ENCODE measurements around the gene PRKCA. TPM values are rescaled to one million over a fixed set of nuclear protein-coding genes. Genes with fewer than 3 reads are reported as not detected.

Gene PRKCA
- total RNA-seq, 1 donor from 2014 or later: 2.2 TPM

GRCh38 chr17:66415366-66416206 is 113.2 kb downstream of the PRKCA start:
- Mint-ChIP-seq H3K4me3 (no peak overlapping the region), H3K4me1 (no peaks in the 10 kb centered on the region), H3K9me3 (no peaks in the 10 kb centered on the region), H3K27ac (no peak overlapping the region), H3K27me3 (no peaks in the 10 kb centered on the region), H3K36me3 (ENCODE audit: low read depth) (no peaks in the 10 kb centered on the region)
- ChIA-PET POLR2A (no interaction called here), CTCF (no interaction called here)
- TF ChIP-seq CTCF (IDR thresholded peaks at IDR 0.05): no peak
- DNase-seq: no peak
- intact Hi-C loops (cut with micrococcal nuclease): no loop called here
- no peak for ATAC-seq (ENCODE audit: low read depth)

GRCh38 chr17:66416207-66416940 is 114.0 kb downstream of the PRKCA start:
- intact Hi-C loops (cut with micrococcal nuclease): no loop called here
- H3K36me3 Mint-ChIP-seq (ENCODE audit: low read depth): no peaks in the 10 kb centered on the region
- H3K27ac Mint-ChIP-seq: no peak overlapping the region
- H3K4me1 Mint-ChIP-seq: no peaks in the 10 kb centered on the region
- no peak for TF ChIP-seq CTCF (IDR thresholded peaks at IDR 0.05)
- ChIA-PET POLR2A (no interaction called here), CTCF (no interaction called here)
- ATAC-seq (ENCODE audit: low read depth) (no peak), DNase-seq (no peak)
- H3K4me3 Mint-ChIP-seq: no peak overlapping the region
- H3K27me3 Mint-ChIP-seq: no peaks in the 10 kb centered on the region
- no peaks in the 10 kb centered on the region for H3K9me3 Mint-ChIP-seq

- no peak for DNase-seq
- TF ChIP-seq CTCF (IDR thresholded peaks at IDR 0.05): no peak
- H3K9me3 Mint-ChIP-seq: no peaks in the 10 kb centered on the region
- H3K27me3 Mint-ChIP-seq: no peaks in the 10 kb centered on the region
- intact Hi-C loops (cut with micrococcal nuclease): no loop called here
- H3K4me3 Mint-ChIP-seq: no peak overlapping the region
- no peaks in the 10 kb centered on the region for H3K4me1 Mint-ChIP-seq
- no peak overlapping the region for H3K27ac Mint-ChIP-seq
- ATAC-seq (ENCODE audit: low read depth): no peak
- H3K36me3 Mint-ChIP-seq (ENCODE audit: low read depth): no peaks in the 10 kb centered on the region
- POLR2A ChIA-PET: no interaction called here
- CTCF ChIA-PET: no interaction called here
Measured at GRCh38 chr17:66417300-66417719, 114.9 kb downstream of the PRKCA start.

GRCh38 chr17:66420961-66421371 is 118.6 kb downstream of the PRKCA start:
- Mint-ChIP-seq H3K4me1 (no peaks in the 10 kb centered on the region), H3K4me3 (no peak overlapping the region), H3K36me3 (ENCODE audit: low read depth) (no peaks in the 10 kb centered on the region), H3K27me3 (no peaks in the 10 kb centered on the region), H3K9me3 (no peaks in the 10 kb centered on the region), H3K27ac (no peak overlapping the region)
- intact Hi-C loops (cut with micrococcal nuclease): no loop called here
- DNase-seq (no peak), ATAC-seq (ENCODE audit: low read depth) (no peak)
- CTCF ChIA-PET: no interaction called here
- no peak for TF ChIP-seq CTCF (IDR thresholded peaks at IDR 0.05)
- POLR2A ChIA-PET: no interaction called here

- POLR2A ChIA-PET: no interaction called here
- ATAC-seq (ENCODE audit: low read depth): no peak
- intact Hi-C loops (cut with micrococcal nuclease): no loop called here
- Mint-ChIP-seq H3K27me3 (no peaks in the 10 kb centered on the region), H3K27ac (no peak overlapping the region), H3K9me3 (no peaks in the 10 kb centered on the region), H3K4me3 (no peak overlapping the region), H3K36me3 (ENCODE audit: low read depth) (no peaks in the 10 kb centered on the region), H3K4me1 (no peaks in the 10 kb centered on the region)
- no peak for TF ChIP-seq CTCF (IDR thresholded peaks at IDR 0.05)
- CTCF ChIA-PET: no interaction called here
- no peak for DNase-seq
Measured at GRCh38 chr17:66422186-66422585, 119.8 kb downstream of the PRKCA start.
